HG02588 (cell line): ENCODE data around the gene RESP18.

Experiments
- ATAC-seq: cut with Tn5 transposase; IDR thresholded peaks from one replicate; pipeline ENCODE4 v1.9.1; 2021; ENCODE audit warnings: mild to moderate bottlenecking, moderate library complexity; ENCODE audit not compliant: unreplicated experiment

RESP18 gene

DNA sequence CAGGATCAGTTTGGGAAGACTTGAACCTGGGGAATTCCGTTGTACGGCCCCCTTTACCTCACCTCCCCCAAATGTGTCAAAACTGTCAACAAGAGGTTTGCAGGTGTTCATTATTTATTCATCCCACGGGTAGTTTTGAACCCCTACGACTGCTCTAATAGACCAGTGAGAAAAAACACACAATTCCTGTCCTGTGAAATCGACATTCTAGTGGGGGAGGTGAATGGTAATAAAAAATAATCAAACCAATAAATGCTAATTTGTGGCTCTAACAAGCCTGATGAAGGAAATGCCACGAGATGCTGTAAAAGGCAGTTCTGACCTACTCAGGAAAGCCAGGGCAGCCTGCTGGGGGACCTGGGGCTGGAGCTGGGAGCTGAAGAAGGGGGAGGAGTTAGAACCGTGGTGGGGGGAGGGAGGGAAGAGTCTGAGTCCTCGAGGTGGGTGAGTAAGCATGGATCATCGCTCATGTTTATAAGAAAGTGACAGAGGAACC is 53.8 kb downstream of the RESP18 start:
- ATAC-seq, result peak; percentile 3

DNA sequence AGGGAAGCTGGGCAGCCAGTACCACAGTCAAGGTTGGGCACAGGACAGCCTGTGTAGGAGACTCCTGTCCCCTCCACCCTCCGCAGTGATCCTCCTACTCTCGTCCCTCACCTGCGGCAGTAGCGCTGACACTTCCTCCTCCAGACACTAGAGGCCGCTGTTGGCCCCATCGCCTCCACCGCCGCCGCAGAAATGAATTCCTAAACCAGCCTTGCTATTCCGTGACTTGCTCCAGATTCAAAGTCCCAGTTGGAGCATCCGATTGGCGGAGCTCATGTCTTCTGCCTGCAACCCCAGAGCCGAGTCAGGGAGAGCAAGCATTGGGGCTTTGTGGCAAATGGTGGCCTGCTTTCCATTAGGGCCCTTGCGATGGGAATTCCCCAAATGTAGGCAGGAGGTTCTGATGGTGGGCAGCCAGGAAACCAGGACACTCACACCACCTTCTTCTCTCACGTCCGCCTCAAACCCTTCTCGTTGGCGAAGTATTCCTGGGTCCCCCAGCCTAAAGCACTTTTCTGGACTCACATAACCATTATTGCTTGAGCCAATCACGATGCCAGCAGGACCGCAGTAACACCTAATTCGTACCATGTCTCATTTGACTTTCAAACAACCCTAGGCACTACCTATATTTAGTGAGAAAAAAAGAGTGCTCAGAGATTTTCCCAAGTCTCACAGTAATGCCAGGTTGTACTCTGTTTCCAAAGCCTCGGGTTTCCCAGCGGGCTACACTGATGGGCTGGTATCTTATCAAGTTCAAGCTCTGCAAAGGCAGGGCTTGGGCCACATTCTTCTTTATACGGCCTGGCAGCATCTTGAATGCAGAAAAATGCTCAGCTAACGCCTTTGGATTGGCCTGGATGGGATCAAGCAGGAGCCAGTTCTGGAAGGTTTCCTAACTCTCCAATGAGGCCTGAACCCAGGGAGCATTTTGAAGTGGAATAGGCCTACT is 54.6 kb downstream of the RESP18 start:
- no peak for ATAC-seq
